ENCODE results near the gene TEX55.
"Not testable (repeated sequence)": the region's sequence is repeated elsewhere in the genome, so short reads cannot be mapped to it uniquely, and the experiment has no call there.

TEX55 gene

GRCh38 chr3:119161240-119161639 lies 15.3 kb downstream of the TEX55 start:
- no peak for DNase-seq

- DNase-seq = not testable (repeated sequence)
These were observed 18.8 kb downstream of the TEX55 start for GRCh38 chr3:119164745-119165144.

- DNase-seq = no peak
These were observed 24.9 kb downstream of the TEX55 start for GRCh38 chr3:119170821-119171220.

- DNase-seq = no peak
These were observed 27.4 kb downstream of the TEX55 start, which contains the start of gene UPK1B for GRCh38 chr3:119173325-119173724. Gene UPK1B (plus strand): TSS chr3:119173598. CDS start chr3:119186742, 13,144 bp downstream.

GRCh38 chr3:119175872-119176756 lies 30.1 kb downstream of the TEX55 start:
- no peak for DNase-seq

GRCh38 chr3:119176778-119177177 lies 30.8 kb downstream of the TEX55 start:
- no peak for DNase-seq

- DNase-seq = no peak
These were observed 31.4 kb downstream of the TEX55 start for GRCh38 chr3:119177321-119177720.

- no peak for DNase-seq
These were observed 35.8 kb downstream of the TEX55 start for GRCh38 chr3:119181765-119182164.

- no peak for DNase-seq
These were observed 38.1 kb downstream of the TEX55 start for GRCh38 chr3:119184111-119184510.

- no peak for DNase-seq
These were observed 39.0 kb downstream of the TEX55 start for GRCh38 chr3:119184796-119185570.

GRCh38 chr3:119187266-119187665 lies 41.3 kb downstream of the TEX55 start:
- no peak for DNase-seq

- no peak for DNase-seq
These were observed 45.8 kb downstream of the TEX55 start for GRCh38 chr3:119191800-119192199.

GRCh38 chr3:119194237-119195150 lies 48.5 kb downstream of the TEX55 start:
- no peak for DNase-seq

- no peak for DNase-seq
These were observed 49.1 kb downstream of the TEX55 start for GRCh38 chr3:119195151-119195476.

- no peak for DNase-seq
These were observed 49.9 kb downstream of the TEX55 start for GRCh38 chr3:119195911-119196310.
